Fibroblast of mammary gland (primary cell): Measurements from ENCODE around the gene MED12L.

Experiments
- DNase-seq: peaks from one replicate; pipeline ENCODE4 v3.0.0-alpha.2; 2010; ENCODE audit warnings: low read depth
- H3K4me3 ChIP-seq: 2 replicates; pipeline ENCODE4 v1.5.1; 2011; ENCODE audit warnings: low read depth, mild to moderate bottlenecking, low read length, moderate library complexity; ENCODE audit not compliant: control insufficient read depth
- TF ChIP-seq, protein P1 (sequence below): conservative IDR thresholded peaks from 2 replicates; pipeline ENCODE4 v1.5.1; 2011; ENCODE audit warnings: low read depth, low read length, inconsistent platforms; ENCODE audit not compliant: control insufficient read depth, insufficient read depth

The MED12L gene

DNA sequence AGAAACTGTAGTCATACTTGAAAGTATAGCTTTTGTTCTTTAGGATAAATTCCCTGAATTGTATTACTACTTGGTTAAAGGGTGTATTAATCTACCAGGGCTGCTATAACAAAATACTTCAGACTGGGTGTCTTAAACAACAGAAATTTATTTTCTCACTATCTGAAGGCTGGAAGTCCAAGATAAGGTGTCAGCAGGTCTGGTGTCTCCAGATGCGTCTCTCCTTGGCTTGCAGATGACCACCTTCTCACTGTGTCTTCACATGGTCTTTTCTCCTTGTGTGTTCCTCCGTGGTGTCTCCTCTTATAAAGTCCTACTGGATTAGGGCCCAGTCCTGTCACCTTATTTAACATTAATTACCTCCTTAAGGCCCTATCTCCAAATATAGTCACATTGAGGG, 33.7 kb downstream of the MED12L start:
- DNase-seq = no peak
- TF ChIP-seq, protein P1, sequence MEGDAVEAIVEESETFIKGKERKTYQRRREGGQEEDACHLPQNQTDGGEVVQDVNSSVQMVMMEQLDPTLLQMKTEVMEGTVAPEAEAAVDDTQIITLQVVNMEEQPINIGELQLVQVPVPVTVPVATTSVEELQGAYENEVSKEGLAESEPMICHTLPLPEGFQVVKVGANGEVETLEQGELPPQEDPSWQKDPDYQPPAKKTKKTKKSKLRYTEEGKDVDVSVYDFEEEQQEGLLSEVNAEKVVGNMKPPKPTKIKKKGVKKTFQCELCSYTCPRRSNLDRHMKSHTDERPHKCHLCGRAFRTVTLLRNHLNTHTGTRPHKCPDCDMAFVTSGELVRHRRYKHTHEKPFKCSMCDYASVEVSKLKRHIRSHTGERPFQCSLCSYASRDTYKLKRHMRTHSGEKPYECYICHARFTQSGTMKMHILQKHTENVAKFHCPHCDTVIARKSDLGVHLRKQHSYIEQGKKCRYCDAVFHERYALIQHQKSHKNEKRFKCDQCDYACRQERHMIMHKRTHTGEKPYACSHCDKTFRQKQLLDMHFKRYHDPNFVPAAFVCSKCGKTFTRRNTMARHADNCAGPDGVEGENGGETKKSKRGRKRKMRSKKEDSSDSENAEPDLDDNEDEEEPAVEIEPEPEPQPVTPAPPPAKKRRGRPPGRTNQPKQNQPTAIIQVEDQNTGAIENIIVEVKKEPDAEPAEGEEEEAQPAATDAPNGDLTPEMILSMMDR = no peak
- no peak overlapping the region for H3K4me3 ChIP-seq

DNA sequence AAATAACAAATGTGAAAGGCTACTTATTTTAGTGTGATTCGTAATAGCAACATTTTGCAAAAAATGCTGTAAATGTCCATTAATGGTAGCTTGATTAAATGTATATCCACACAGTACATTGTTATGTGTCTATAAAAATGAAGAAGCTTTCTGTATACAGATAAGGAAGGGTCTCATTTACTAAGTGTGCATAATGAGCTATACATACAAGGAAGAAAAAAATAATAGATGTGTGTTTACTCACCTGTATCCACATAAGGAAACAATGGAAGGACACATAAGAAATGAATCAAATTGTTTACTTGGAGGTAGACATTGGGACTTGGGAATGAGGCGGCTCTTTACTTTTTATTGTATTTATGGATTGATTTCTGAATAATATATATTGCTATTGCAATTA, 34.9 kb downstream of the MED12L start:
- no peak overlapping the region for H3K4me3 ChIP-seq
- DNase-seq = no peak
- TF ChIP-seq, protein P1 = no peak

DNA sequence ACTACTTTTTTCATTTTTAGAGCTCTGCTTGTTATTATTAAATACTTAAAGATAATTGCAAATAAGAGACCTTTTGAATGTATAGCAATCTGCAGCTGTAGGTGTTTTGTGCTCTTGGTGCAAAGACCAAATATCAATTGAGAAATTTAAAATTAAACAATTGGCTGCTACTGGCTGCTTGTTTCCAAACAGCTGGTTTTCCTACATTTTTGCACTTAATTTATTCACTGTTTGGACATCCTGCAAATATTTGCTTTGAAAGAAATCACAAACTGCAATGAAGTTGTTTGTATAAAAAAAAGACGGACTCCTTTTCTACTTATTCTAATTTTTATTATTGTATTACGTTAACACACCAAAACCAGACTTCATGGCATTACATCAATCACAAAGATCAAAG, 35.6 kb downstream of the MED12L start:
- no peak for DNase-seq
- H3K4me3 ChIP-seq = no peak overlapping the region
- TF ChIP-seq, protein P1 = no peak

DNA sequence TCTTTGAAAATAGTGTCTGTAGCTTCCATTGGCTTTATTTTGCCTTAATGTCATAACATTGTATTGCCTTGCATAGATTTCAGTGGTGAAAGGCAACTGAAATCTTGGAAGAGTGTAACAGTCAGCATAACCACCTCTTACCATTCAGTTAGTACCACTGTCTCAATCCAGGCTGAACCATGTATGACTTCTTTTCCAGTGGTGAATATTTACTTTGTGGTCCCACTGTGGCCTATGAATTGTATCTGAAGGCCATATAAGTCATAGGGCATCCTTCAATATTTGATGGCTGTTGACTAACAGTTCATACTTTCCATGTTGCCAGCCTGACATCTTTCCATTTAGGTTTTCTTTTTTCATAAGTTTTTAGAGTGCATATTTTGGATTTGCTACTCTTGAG, 38.4 kb downstream of the MED12L start:
- no peak for DNase-seq
- no peak overlapping the region for H3K4me3 ChIP-seq
- TF ChIP-seq, protein P1 = no peak

DNA sequence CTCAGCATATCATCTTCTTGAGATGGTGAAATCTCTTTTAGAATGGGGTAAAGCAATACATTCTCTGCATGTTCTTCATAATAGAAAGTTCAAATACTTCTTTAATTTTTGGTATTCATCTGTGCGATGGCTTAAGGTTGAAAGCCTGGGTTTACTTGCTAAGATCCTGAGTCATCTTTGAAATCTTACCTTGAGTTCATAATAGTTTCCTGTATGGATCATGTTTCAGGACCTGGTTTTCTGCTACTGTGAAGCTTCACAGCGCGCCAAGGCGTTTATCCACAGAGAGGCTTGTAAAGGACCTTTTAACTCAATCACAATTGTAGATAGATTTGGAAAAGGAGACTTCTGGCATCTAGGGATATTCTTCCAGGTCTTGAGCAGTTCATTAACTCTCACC, 39.0 kb downstream of the MED12L start:
- no peak for DNase-seq
- TF ChIP-seq, protein P1 = no peak
- H3K4me3 ChIP-seq = no peak overlapping the region

DNA sequence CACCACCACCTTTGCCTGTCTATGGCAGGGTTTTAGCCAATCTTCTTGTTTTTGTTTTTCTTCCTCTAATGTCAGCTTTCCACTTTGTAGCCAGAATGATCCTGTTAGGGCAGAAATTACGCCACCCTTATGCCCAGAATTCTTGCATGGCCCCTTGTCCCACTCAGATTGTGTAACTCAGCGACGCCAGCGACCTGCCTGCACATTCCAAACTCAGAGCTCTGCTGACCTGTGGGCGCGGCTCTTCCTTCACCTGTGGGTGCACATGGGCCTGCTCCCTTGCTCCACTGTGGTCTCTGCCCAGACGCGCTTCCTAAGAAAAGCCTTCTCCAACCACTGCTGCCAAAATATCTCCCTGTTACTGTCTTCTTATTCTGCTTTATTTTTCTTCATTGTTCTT, 45.0 kb downstream of the MED12L start:
- no peak for DNase-seq
- TF ChIP-seq, protein P1 = no peak
- H3K4me3 ChIP-seq = no peak overlapping the region

DNA sequence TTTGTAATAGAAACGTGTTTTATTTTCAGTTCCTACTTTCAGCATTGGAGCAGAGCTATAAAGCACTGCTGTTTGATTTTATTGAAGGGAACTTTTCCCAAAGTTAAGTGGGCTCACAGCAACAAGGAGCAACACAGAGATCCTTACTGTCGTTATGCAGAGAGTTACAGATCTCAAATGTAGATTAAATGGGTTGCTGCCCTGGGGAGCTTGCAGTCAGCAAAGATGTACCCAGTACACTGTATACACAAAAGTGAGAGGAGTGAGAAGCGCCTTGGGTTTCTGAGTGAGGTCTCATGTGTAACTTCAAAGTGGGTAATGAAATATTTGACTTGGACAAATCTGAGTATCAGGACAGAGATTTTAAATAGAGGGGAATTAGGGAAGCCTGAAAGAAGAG, 47.7 kb downstream of the MED12L start:
- no peak for DNase-seq
- H3K4me3 ChIP-seq = no peak overlapping the region
- TF ChIP-seq, protein P1 = no peak
